ENCODE measurements around the gene IGF2R. TPM values are rescaled to one million over a fixed set of nuclear protein-coding genes. Genes with fewer than 3 reads are reported as not detected.

Gene IGF2R
- total and polyA plus RNA-seq, 2 of the 13 experiments (the other 11 are each of a cell fraction or from before 2014, with no cell fraction given): 38.3 to 70.0 TPM

DNA sequence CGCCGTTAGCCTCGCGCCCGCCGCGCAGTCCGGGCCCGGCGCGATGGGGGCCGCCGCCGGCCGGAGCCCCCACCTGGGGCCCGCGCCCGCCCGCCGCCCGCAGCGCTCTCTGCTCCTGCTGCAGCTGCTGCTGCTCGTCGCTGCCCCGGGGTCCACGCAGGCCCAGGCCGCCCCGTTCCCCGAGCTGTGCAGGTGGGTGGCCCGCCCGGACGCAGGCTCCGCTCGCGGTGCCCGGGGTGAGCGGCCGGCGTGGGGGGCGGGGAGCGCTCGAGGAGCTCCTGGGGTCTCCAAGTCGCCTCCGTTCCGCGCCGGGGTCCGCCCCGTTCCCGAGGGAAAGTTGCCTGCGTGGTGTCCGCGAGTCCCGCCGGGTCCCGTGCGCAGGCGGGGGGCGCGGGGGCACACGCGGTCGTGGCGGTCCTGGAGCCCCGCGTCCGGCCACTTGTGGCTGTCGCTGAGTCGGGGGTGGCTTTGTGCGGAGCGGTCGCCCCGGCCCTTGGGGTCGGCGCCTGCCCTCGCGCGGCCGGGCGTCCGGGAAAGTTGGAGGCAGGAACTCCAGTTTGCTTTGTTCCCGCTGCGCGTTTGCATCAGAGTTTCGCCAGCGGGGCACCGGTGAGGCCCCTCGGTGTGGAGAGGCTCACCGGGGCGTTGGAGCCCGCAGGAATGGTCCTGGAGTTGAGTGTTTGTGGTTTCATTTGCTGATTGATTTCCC is 476 bp downstream of the IGF2R start (continued):
- TF ChIP-seq SALL1 (CRISPR knock-in tag; IDR thresholded peaks at IDR 0.05): peak; percentile 19; the same call in 1 of the 2 replicates
- no peak for TF ChIP-seq MEF2D (CRISPR knock-in tag; IDR thresholded peaks at IDR 0.05)
- TF ChIP-seq HNRNPUL1 (IDR thresholded peaks at IDR 0.05; ENCODE audit: low read depth, low read length): no peak
- TF ChIP-seq DMAP1 (CRISPR knock-in tag; IDR thresholded peaks at IDR 0.05): 0 out of 2 replicates have a peak, but pooled peaks have one; percentile 32
- TF ChIP-seq ZNF17 (CRISPR knock-in tag; IDR thresholded peaks at IDR 0.05): no peak
- TF ChIP-seq, protein P1, sequence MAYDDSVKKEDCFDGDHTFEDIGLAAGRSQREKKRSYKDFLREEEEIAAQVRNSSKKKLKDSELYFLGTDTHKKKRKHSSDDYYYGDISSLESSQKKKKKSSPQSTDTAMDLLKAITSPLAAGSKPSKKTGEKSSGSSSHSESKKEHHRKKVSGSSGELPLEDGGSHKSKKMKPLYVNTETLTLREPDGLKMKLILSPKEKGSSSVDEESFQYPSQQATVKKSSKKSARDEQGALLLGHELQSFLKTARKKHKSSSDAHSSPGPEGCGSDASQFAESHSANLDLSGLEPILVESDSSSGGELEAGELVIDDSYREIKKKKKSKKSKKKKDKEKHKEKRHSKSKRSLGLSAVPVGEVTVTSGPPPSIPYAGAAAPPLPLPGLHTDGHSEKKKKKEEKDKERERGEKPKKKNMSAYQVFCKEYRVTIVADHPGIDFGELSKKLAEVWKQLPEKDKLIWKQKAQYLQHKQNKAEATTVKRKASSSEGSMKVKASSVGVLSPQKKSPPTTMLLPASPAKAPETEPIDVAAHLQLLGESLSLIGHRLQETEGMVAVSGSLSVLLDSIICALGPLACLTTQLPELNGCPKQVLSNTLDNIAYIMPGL (CRISPR knock-in tag; IDR thresholded peaks at IDR 0.05; ENCODE audit: borderline replicate concordance in 1 of 2, low read depth in 1 of 2): 0 out of 4 replicates have a peak, but pooled peaks of 1 of the 2 experiments have one; percentile 4
- no peak for TF ChIP-seq FOSL1 (CRISPR knock-in tag; IDR thresholded peaks at IDR 0.05; ENCODE audit: borderline replicate concordance)
- no peak for TF ChIP-seq MBNL3 (CRISPR knock-in tag; conservative IDR thresholded peaks at IDR 0.05)
- TF ChIP-seq, protein P2, sequence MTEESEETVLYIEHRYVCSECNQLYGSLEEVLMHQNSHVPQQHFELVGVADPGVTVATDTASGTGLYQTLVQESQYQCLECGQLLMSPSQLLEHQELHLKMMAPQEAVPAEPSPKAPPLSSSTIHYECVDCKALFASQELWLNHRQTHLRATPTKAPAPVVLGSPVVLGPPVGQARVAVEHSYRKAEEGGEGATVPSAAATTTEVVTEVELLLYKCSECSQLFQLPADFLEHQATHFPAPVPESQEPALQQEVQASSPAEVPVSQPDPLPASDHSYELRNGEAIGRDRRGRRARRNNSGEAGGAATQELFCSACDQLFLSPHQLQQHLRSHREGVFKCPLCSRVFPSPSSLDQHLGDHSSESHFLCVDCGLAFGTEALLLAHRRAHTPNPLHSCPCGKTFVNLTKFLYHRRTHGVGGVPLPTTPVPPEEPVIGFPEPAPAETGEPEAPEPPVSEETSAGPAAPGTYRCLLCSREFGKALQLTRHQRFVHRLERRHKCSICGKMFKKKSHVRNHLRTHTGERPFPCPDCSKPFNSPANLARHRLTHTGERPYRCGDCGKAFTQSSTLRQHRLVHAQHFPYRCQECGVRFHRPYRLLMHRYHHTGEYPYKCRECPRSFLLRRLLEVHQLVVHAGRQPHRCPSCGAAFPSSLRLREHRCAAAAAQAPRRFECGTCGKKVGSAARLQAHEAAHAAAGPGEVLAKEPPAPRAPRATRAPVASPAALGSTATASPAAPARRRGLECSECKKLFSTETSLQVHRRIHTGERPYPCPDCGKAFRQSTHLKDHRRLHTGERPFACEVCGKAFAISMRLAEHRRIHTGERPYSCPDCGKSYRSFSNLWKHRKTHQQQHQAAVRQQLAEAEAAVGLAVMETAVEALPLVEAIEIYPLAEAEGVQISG (CRISPR knock-in tag; IDR thresholded peaks at IDR 0.05): peak; percentile 47; the same call in 1 of the 2 replicates
- TF ChIP-seq, protein P3, sequence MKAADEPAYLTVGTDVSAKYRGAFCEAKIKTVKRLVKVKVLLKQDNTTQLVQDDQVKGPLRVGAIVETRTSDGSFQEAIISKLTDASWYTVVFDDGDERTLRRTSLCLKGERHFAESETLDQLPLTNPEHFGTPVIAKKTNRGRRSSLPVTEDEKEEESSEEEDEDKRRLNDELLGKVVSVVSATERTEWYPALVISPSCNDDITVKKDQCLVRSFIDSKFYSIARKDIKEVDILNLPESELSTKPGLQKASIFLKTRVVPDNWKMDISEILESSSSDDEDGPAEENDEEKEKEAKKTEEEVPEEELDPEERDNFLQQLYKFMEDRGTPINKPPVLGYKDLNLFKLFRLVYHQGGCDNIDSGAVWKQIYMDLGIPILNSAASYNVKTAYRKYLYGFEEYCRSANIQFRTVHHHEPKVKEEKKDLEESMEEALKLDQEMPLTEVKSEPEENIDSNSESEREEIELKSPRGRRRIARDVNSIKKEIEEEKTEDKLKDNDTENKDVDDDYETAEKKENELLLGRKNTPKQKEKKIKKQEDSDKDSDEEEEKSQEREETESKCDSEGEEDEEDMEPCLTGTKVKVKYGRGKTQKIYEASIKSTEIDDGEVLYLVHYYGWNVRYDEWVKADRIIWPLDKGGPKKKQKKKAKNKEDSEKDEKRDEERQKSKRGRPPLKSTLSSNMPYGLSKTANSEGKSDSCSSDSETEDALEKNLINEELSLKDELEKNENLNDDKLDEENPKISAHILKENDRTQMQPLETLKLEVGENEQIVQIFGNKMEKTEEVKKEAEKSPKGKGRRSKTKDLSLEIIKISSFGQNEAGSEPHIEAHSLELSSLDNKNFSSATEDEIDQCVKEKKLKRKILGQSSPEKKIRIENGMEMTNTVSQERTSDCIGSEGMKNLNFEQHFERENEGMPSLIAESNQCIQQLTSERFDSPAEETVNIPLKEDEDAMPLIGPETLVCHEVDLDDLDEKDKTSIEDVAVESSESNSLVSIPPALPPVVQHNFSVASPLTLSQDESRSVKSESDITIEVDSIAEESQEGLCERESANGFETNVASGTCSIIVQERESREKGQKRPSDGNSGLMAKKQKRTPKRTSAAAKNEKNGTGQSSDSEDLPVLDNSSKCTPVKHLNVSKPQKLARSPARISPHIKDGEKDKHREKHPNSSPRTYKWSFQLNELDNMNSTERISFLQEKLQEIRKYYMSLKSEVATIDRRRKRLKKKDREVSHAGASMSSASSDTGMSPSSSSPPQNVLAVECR (CRISPR knock-in tag; IDR thresholded peaks at IDR 0.05; ENCODE audit: borderline replicate concordance): no peak; the same call in 1 of the 2 replicates
- no peak for TF ChIP-seq AHR (CRISPR knock-in tag; IDR thresholded peaks at IDR 0.05)
- no peak for TF ChIP-seq MTF1 (CRISPR knock-in tag; IDR thresholded peaks at IDR 0.05)
- TF ChIP-seq, protein P4, sequence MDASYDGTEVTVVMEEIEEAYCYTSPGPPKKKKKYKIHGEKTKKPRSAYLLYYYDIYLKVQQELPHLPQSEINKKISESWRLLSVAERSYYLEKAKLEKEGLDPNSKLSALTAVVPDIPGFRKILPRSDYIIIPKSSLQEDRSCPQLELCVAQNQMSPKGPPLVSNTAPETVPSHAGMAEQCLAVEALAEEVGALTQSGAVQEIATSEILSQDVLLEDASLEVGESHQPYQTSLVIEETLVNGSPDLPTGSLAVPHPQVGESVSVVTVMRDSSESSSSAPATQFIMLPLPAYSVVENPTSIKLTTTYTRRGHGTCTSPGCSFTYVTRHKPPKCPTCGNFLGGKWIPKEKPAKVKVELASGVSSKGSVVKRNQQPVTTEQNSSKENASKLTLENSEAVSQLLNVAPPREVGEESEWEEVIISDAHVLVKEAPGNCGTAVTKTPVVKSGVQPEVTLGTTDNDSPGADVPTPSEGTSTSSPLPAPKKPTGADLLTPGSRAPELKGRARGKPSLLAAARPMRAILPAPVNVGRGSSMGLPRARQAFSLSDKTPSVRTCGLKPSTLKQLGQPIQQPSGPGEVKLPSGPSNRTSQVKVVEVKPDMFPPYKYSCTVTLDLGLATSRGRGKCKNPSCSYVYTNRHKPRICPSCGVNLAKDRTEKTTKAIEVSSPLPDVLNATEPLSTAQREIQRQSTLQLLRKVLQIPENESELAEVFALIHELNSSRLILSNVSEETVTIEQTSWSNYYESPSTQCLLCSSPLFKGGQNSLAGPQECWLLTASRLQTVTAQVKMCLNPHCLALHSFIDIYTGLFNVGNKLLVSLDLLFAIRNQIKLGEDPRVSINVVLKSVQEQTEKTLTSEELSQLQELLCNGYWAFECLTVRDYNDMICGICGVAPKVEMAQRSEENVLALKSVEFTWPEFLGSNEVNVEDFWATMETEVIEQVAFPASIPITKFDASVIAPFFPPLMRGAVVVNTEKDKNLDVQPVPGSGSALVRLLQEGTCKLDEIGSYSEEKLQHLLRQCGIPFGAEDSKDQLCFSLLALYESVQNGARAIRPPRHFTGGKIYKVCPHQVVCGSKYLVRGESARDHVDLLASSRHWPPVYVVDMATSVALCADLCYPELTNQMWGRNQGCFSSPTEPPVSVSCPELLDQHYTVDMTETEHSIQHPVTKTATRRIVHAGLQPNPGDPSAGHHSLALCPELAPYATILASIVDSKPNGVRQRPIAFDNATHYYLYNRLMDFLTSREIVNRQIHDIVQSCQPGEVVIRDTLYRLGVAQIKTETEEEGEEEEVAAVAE (CRISPR knock-in tag; IDR thresholded peaks at IDR 0.05; ENCODE audit: borderline replicate concordance): no peak

All from HepG2 (cell line).